GM12892 (cell line): ENCODE measurements around the gene SLC26A4.

Experiments used
- POLR2A ChIP-seq: IDR thresholded peaks from 2 replicates; pipeline ENCODE4 v1.6.1; 2011; ENCODE audit warnings: low read depth, low read length, control low read depth
- POLR2AphosphoS5 ChIP-seq: IDR thresholded peaks from 2 replicates; pipeline ENCODE4 v1.6.1; 2011; ENCODE audit warnings: low read depth, low read length, control low read depth
- TAF1 ChIP-seq: IDR thresholded peaks from 2 replicates; pipeline ENCODE4 v1.6.1; 2011; ENCODE audit warnings: low read depth, mild to moderate bottlenecking, control low read depth, low read length, borderline replicate concordance

DNA sequence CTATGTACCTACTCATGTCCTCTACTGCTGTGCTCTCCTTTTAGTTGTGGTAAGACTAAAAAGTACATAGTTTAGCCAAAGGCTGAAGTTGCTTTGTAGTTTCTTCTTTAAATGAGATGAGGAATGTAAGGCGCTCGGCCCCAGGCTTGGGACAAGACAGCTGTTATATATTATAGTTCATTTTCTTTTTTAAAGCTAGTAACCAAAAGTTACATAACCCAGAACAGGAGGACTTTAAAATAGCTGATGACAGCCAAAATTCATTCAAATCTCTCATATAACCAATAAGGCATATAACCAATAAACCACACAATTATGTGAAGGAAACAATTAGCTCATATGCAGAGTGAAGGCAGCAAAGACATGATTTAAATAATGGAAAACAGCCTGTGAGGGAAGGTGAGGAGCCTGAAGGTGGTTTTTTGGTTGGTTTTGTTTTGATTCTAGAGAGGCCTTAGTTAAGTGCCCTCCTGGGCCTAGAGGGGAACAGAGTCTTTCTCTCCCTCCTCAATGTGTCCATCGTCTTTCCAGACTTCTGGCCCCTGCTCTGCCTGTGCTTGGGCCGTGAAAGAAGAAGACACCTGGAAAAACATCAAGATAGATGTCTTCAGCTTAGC lies 35.8 kb downstream of the SLC26A4 start:
- TF ChIP-seq POLR2A: no peak
- no peak for TF ChIP-seq POLR2AphosphoS5
- TF ChIP-seq TAF1: no peak
